Esophagus squamous epithelium (tissue), 4 donors: ENCODE measurements around the gene DLGAP1.

ENCODE experiments used
- CTCF ChIP-seq, 6 experiments: fragments of 450-650 bp in 4 of 6; fragments of 200-600 bp in 2 of 6; sonication (generic) in 2 of 6; IDR thresholded peaks; one replicate each; pipeline ENCODE4 v1.5.1; 2016 to 2019; ENCODE audit warnings: antibody characterized with exemption in 6 of 6, mild to moderate bottlenecking in 4 of 6, moderate library complexity in 4 of 6
- POLR2A ChIP-seq, 4 donors: fragments of 450-650 bp; IDR thresholded peaks; one replicate each; pipeline ENCODE4 v1.6.1; 2017; ENCODE audit warnings: antibody characterized with exemption in 4 of 4, mild to moderate bottlenecking in 4 of 4, moderate library complexity in 3 of 4

DNA sequence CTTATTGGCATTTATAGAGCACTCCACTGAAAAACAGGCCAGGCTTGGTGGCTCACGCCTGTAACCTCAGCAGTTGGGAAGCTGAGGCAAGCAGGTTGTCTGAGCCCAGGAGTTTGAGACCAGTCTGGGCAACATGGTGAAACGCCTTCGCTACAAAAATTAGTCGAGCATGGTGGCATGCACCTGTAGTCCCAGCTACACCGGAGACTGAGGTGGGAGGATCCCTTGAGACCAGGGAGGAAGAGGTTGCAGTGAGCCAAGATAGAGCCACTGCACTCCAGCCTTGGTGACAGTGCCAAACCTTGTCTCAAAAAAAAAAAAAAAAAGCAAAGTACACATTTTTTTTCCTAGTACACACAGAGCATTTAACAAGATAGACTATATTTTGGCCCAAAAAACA, 909.0 kb downstream of the DLGAP1 start:
- TF ChIP-seq CTCF (IDR thresholded peaks at IDR 0.05) (no peak), POLR2A (IDR thresholded peaks at IDR 0.05) (no peak)
